B cell (primary cell): ENCODE data around the gene SREBF1. TPM values are rescaled to one million over a fixed set of nuclear protein-coding genes. Genes with fewer than 3 reads are reported as not detected.
A peak's percentile ranks its signal among the peaks of the same experiment; 100 is the strongest.

Experiments used
- ATAC-seq: fragments of 200-7000 bp; cut with Tn5 transposase; one replicate; pipeline ENCODE4 v1.10.0; 2021; ENCODE audit warnings: low read depth, mild to moderate bottlenecking, moderate number of reproducible peaks, moderate library complexity
- CTCF ChIA-PET: fragments of 350-600 bp; sonication (Branson Sonifier 250); formaldehyde crosslinking; loops from one replicate; lab custom pipeline; 2021; ENCODE audit warnings: antibody characterized with exemption, inconsistent platforms; lab: Charles Lee
- POLR2A ChIA-PET: fragments of 350-600 bp; sonication (Branson Sonifier 250); formaldehyde crosslinking; loops from one replicate; lab custom pipeline; 2021; ENCODE audit warnings: antibody characterized with exemption; lab: Charles Lee
- DNase-seq: peaks from one replicate; pipeline ENCODE4 v3.0.0; 2013
- H2AFZ ChIP-seq: 2 replicates; pipeline ENCODE4 v1.6.1; 2012; ENCODE audit warnings: mild to moderate bottlenecking, low read depth, low read length; ENCODE audit not compliant: insufficient read depth, poor library complexity, severe bottlenecking
- H3K27ac ChIP-seq, 2 donors: 1 replicate in 1 of 2; 2 replicates in 1 of 2; pipeline ENCODE4 v1.5.1; 2012 to 2013; ENCODE audit warnings: low read length in 2 of 2, mild to moderate bottlenecking in 2 of 2, moderate library complexity in 1 of 2
- H3K27me3 ChIP-seq, 4 experiments: fragments of 200-600 bp in 1 of 4; sonication (generic) in 1 of 4; replicated peaks in 1 of 4; 1 replicate in 2 of 4; 2 replicates in 2 of 4; pipeline versions ENCODE4 v1.6.1 to v1.7.0; 2013 to 2016; ENCODE audit warnings: low read length in 3 of 4, mild to moderate bottlenecking in 2 of 4, mixed read lengths in 1 of 4, moderate library complexity in 1 of 4; ENCODE audit not compliant: insufficient read depth in 4 of 4, control insufficient read depth in 3 of 4; ENCODE audit errors: control extremely low read depth in 1 of 4
- H3K36me3 ChIP-seq, 2 experiments: replicated peaks in 1 of 2; 1 replicate in 1 of 2; 2 replicates in 1 of 2; pipeline versions ENCODE4 v1.6.1 to v1.7.1; 2013; ENCODE audit warnings: low read length in 1 of 2; ENCODE audit not compliant: insufficient read depth in 2 of 2, control insufficient read depth in 1 of 2; ENCODE audit errors: control extremely low read depth in 1 of 2, extremely low read depth in 1 of 2
- H3K4me1 ChIP-seq, 2 donors: fragments of 200-600 bp in 1 of 2; sonication (generic) in 1 of 2; 1 replicate in 1 of 2; 2 replicates in 1 of 2; pipeline versions ENCODE4 v1.5.1 to v1.6.1; 2013 to 2017; ENCODE audit warnings: low read length in 2 of 2; ENCODE audit not compliant: control insufficient read depth in 2 of 2, insufficient read depth in 2 of 2
- H3K4me2 ChIP-seq: replicated peaks from 2 replicates; pipeline ENCODE3; 2012; ENCODE audit warnings: mild to moderate bottlenecking, low read depth, low read length; ENCODE audit not compliant: poor library complexity, severe bottlenecking
- H3K4me3 ChIP-seq, 5 experiments: fragments of 200-600 bp in 1 of 5; sonication (generic) in 1 of 5; 1 replicate in 3 of 5; 2 replicates in 2 of 5; pipeline versions ENCODE4 v1.5.1 to v1.7.0; 2011 to 2016; ENCODE audit warnings: low read length in 4 of 5, mild to moderate bottlenecking in 4 of 5, low read depth in 2 of 5, control low read depth in 1 of 5, moderate library complexity in 1 of 5; ENCODE audit not compliant: insufficient read depth in 1 of 5; ENCODE audit errors: control extremely low read depth in 1 of 5, extremely low read depth in 1 of 5
- H3K79me2 ChIP-seq: fragments of 200-600 bp; sonication (generic); one replicate; pipeline ENCODE4 v1.6.0; 2016; ENCODE audit warnings: low read length; ENCODE audit not compliant: control insufficient read depth, insufficient read depth
- H3K9ac ChIP-seq: fragments of 200-600 bp; sonication (generic); 2 replicates; pipeline ENCODE4 v1.6.1; 2017; ENCODE audit warnings: mild to moderate bottlenecking, low read length, moderate library complexity
- H3K9me3 ChIP-seq, 3 donors: one replicate each; pipeline versions ENCODE4 v1.6.1 to v1.7.1; 2013; ENCODE audit warnings: low read length in 2 of 3; ENCODE audit not compliant: control insufficient read depth in 2 of 3, insufficient read depth in 1 of 3; ENCODE audit errors: control extremely low read depth in 1 of 3
- H4K20me1 ChIP-seq: 2 replicates; pipeline ENCODE4 v1.6.0; 2012; ENCODE audit warnings: mild to moderate bottlenecking, low read length; ENCODE audit not compliant: insufficient read depth, control insufficient read depth, poor library complexity, severe bottlenecking
- H3K27ac Mint-ChIP-seq: one replicate; pipeline ENCODE4 v1.8.0; 2021; ENCODE audit warnings: mixed read lengths
- H3K27me3 Mint-ChIP-seq: one replicate; pipeline ENCODE4 v1.8.0; 2021; ENCODE audit warnings: mixed read lengths
- H3K4me1 Mint-ChIP-seq: one replicate; pipeline ENCODE4 v1.8.0; 2021; ENCODE audit warnings: mixed read lengths
- H3K4me3 Mint-ChIP-seq: one replicate; pipeline ENCODE4 v1.8.0; 2021; ENCODE audit warnings: mixed read lengths
- H3K9me3 Mint-ChIP-seq: one replicate; pipeline ENCODE4 v1.8.0; 2022; ENCODE audit warnings: mixed read lengths; ENCODE audit not compliant: insufficient read depth
- CTCF ChIP-seq: fragments of 200-600 bp; IDR thresholded peaks from one replicate; pipeline ENCODE4 v1.8.0; 2022; ENCODE audit warnings: antibody characterized with exemption, mild to moderate bottlenecking
- EZH2 ChIP-seq: IDR thresholded peaks from 2 replicates; pipeline ENCODE4 v1.6.1; 2012; ENCODE audit warnings: borderline replicate concordance, low read depth, mild to moderate bottlenecking, moderate library complexity, low read length; ENCODE audit not compliant: insufficient read depth, poor library complexity, severe bottlenecking
- WGBS: methylation state at CpG from one replicate; pipeline ENCODE4 v1.1.5; 2013; ENCODE audit warnings: missing lambda C conversion rate; ENCODE audit not compliant: insufficient coverage; 5-methylcytosine and 5-hydroxymethylcytosine counted together
- intact Hi-C: fragments of 100-400 bp; cut with micrococcal nuclease; formaldehyde crosslinking; loops from one replicate; pipeline ENCODE4 v1.10.0; 2022
- polyA plus RNA-seq: library from polyadenylated mRNA; depleted of rRNA; stranded (reverse); fragments of >200 nt; gene quantifications from 2 replicates; pipeline ENCODE4 v1.2.3, GENCODE V29; 2012
- total RNA-seq, 2 donors: library from RNA; stranded (reverse); fragments of 120-200 nt in 1 of 2; gene quantifications; 1 replicate in 1 of 2; 2 replicates in 1 of 2; pipeline versions ENCODE4 v1.2.3 to v1.2.4, GENCODE V29; 2013 to 2022

The SREBF1 gene
- total and polyA plus RNA-seq, 2 donors (not counting 1 experiment from before 2014, with no cell fraction given), result 21.6 to 34.9 TPM

DNA sequence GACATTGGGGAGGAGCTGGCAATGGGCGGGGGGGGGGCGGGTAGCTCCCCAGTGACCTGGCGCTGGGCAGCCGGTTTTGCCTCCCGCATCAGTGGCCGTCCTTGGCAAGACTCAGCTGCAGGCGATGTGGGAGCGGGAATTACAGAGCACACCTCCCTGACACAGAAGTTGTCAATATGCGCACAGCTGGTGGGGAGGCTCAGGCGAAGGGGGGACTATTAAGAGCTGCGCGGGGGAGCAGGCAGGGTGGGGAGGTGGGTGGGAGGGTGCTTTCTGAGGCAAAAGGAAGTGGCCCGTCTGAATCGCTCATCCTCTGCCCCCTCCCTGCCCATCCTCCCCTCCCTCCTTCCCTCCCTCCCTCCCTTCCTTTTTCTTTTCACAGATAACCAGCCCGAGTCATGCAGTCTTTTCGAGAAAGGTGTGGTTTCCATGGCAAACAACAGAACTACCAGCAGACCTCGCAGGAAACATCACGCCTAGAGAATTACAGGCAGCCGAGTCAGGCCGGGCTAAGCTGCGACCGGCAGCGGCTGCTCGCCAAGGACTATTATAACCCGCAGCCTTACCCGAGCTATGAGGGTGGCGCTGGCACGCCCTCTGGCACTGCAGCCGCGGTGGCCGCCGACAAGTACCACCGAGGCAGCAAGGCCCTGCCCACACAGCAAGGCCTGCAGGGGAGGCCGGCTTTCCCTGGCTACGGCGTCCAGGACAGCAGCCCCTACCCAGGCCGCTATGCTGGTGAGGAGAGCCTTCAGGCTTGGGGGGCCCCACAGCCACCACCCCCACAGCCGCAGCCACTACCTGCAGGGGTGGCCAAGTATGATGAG lies 44.0 kb downstream of the SREBF1 start:
- Histone ChIP-seq H4K20me1 (peaks cover 23% of the 10 kb centered on the region), H3K36me3 (peaks cover 0 to 17% of the 10 kb centered on the region in 2 experiments), H3K4me3 (peak overlapping the region in 1 of 5 experiments; percentile 17), H3K4me1 (peaks cover 9 to 18% of the 10 kb centered on the region in 2 donors), H3K79me2 (peaks cover 12% of the 10 kb centered on the region), H3K9ac (no peak overlapping the region), H3K27ac (no peak overlapping the region), H3K27me3 (no peaks in the 10 kb centered on the region), H3K9me3 (no peaks in the 10 kb centered on the region), H3K4me2 (peak overlapping the region; percentile 67), H2AFZ (no peak overlapping the region)
- peak; percentile 76 for ATAC-seq
- Mint-ChIP-seq H3K9me3 (no peaks in the 10 kb centered on the region), H3K4me1 (peaks cover 19% of the 10 kb centered on the region), H3K4me3 (peak overlapping the region; percentile 79), H3K27ac (no peak overlapping the region), H3K27me3 (no peaks in the 10 kb centered on the region)
- 27% methylated on average over 29 of the region's 38 CpGs for WGBS
- CTCF ChIA-PET, result interaction anchor here (0.6 kb wide), 1 partner anchor 62 kb away, joined by 3 read pairs; no protein-coding TSS in a partner anchor
- peak; percentile 57 for DNase-seq
- intact Hi-C loops, result no loop called here
- POLR2A ChIA-PET, result interaction anchor here (0.5 to 0.7 kb wide), 2 partner anchors 11 to 30 kb away, joined by 3 read pairs; no protein-coding TSS in a partner anchor
- TF ChIP-seq EZH2, result no peak

GRCh38 chr17:17792037-17792550 lies 44.7 kb downstream of the SREBF1 start:
- no peak overlapping the region for H3K9ac ChIP-seq
- peaks cover 0 to 17% of the 10 kb centered on the region in 2 experiments for H3K36me3 ChIP-seq
- Mint-ChIP-seq H3K27ac (peak overlapping the region; percentile 37), H3K9me3 (no peaks in the 10 kb centered on the region), H3K27me3 (no peaks in the 10 kb centered on the region), H3K4me3 (peak overlapping the region; percentile 73), H3K4me1 (peaks cover 19% of the 10 kb centered on the region)
- TF ChIP-seq CTCF (no peak), EZH2 (no peak)
- H3K79me2 ChIP-seq, result peaks cover 12% of the 10 kb centered on the region
- no peaks in the 10 kb centered on the region for H3K9me3 ChIP-seq
- no peak for ATAC-seq
- H3K27ac ChIP-seq, result no peak overlapping the region
- intact Hi-C loops, result no loop called here
- H3K4me3 ChIP-seq, result no peak overlapping the region
- no peak for DNase-seq
- 79% methylated on average over 15 of the region's 18 CpGs for WGBS
- CTCF ChIA-PET, result no interaction called here
- H3K4me1 ChIP-seq, result peaks cover 9 to 18% of the 10 kb centered on the region in 2 donors
- POLR2A ChIA-PET, result interaction anchor here (0.5 to 0.7 kb wide), 2 partner anchors 11 to 29 kb away, joined by 3 read pairs; no protein-coding TSS in a partner anchor
- H4K20me1 ChIP-seq, result peaks cover 29% of the 10 kb centered on the region
- H3K4me2 ChIP-seq, result peak overlapping the region; percentile 67
- no peaks in the 10 kb centered on the region for H3K27me3 ChIP-seq
- H2AFZ ChIP-seq, result no peak overlapping the region
